RWPE2 (cell line): ENCODE measurements around the gene GCC2.

Experiments
- ATAC-seq: fragments of 200-7000 bp; cut with Tn5 transposase; 3 replicates; pipeline ENCODE4 v1.9.1; 2021; ENCODE audit warnings: low read depth
- DNase-seq: peaks from one replicate; pipeline ENCODE4 v3.0.0-alpha.2; 2020; ENCODE audit warnings: low spot score
- H3K27ac ChIP-seq: fragments of 450-650 bp; 2 replicates; pipeline ENCODE4 v1.5.1; 2017; ENCODE audit warnings: mild to moderate bottlenecking; ENCODE audit not compliant: poor library complexity, severe bottlenecking
- H3K27me3 ChIP-seq: fragments of 250-450 bp; sonication (Bioruptor Pico); 2 replicates; pipeline ENCODE4 v1.5.1; 2021; ENCODE audit warnings: mild to moderate bottlenecking, moderate library complexity; ENCODE audit not compliant: insufficient read depth, poor library complexity, severe bottlenecking
- H3K36me3 ChIP-seq: fragments of 250-450 bp; sonication (Bioruptor Pico); 2 replicates; pipeline ENCODE4 v1.5.1; 2020; ENCODE audit warnings: low read depth, mild to moderate bottlenecking, moderate library complexity
- H3K4me1 ChIP-seq: fragments of 250-450 bp; sonication (Bioruptor Pico); 2 replicates; pipeline ENCODE4 v1.5.1; 2021; ENCODE audit warnings: mild to moderate bottlenecking, moderate library complexity; ENCODE audit not compliant: insufficient read depth, poor library complexity, severe bottlenecking
- H3K4me3 ChIP-seq: fragments of 250-450 bp; sonication (Bioruptor Pico); 2 replicates; pipeline ENCODE4 v1.5.1; 2021; ENCODE audit warnings: mild to moderate bottlenecking, moderate library complexity; ENCODE audit not compliant: severe bottlenecking
- H3K9me3 ChIP-seq: fragments of 250-450 bp; sonication (Bioruptor Pico); 2 replicates; pipeline ENCODE4 v1.5.1; 2021; ENCODE audit warnings: mild to moderate bottlenecking, moderate library complexity; ENCODE audit not compliant: severe bottlenecking
- CTCF ChIP-seq: fragments of 450-650 bp; IDR thresholded peaks from one replicate; pipeline ENCODE4 v1.5.1; 2017; ENCODE audit warnings: mild to moderate bottlenecking, moderate library complexity; ENCODE audit not compliant: poor library complexity, severe bottlenecking

The GCC2 gene

GRCh38 chr2:108448678-108449409 lies at the start of gene GCC2:
Gene GCC2, plus strand, starts transcription at chr2:108449206. Its CDS starts 69 bp downstream, at chr2:108449275.
- peak; percentile 92 for ATAC-seq

GRCh38 chr2:108399479-108399878 lies 49.5 kb upstream of the GCC2 start:
- Histone ChIP-seq H3K4me3 (no peak overlapping the region), H3K27me3 (no peaks in the 10 kb centered on the region), H3K9me3 (no peaks in the 10 kb centered on the region), H3K27ac (no peak overlapping the region), H3K36me3 (no peaks in the 10 kb centered on the region), H3K4me1 (no peaks in the 10 kb centered on the region)
- no peak for TF ChIP-seq CTCF
- ATAC-seq (no peak), DNase-seq (no peak)

More at GRCh38 chr2:108448678-108449409, at the start of gene GCC2:
- Histone ChIP-seq H3K4me3 (peak within 1 kb of the TSS; percentile 74), H3K27ac (peak within 1 kb of the TSS; percentile 64), H3K4me1 (peaks cover 3% of the 10 kb centered on the region), H3K9me3 (no peaks in the 10 kb centered on the region), H3K36me3 (peaks cover 39% of the 10 kb centered on the region), H3K27me3 (no peaks in the 10 kb centered on the region)
- TF ChIP-seq CTCF = no peak
- peak; percentile 94 for DNase-seq

GRCh38 chr2:108401800-108402199 lies 47.2 kb upstream of the GCC2 start:
- TF ChIP-seq CTCF = no peak
- DNase-seq = no peak
- no peak for ATAC-seq
- Histone ChIP-seq H3K36me3 (no peaks in the 10 kb centered on the region), H3K27me3 (no peaks in the 10 kb centered on the region), H3K9me3 (peaks cover 5% of the 10 kb centered on the region), H3K27ac (no peak overlapping the region), H3K4me3 (no peak overlapping the region), H3K4me1 (no peaks in the 10 kb centered on the region)

GRCh38 chr2:108403494-108403893 lies 45.5 kb upstream of the GCC2 start:
- H3K4me3 ChIP-seq = no peak overlapping the region
- DNase-seq = no peak
- no peaks in the 10 kb centered on the region for H3K36me3 ChIP-seq
- peaks cover 5% of the 10 kb centered on the region for H3K9me3 ChIP-seq
- H3K27ac ChIP-seq = no peak overlapping the region
- no peak for ATAC-seq
- no peaks in the 10 kb centered on the region for H3K27me3 ChIP-seq
- no peaks in the 10 kb centered on the region for H3K4me1 ChIP-seq
- no peak for TF ChIP-seq CTCF

- no peak for TF ChIP-seq CTCF
- H3K27me3 ChIP-seq = no peaks in the 10 kb centered on the region
- H3K9me3 ChIP-seq = peaks cover 5% of the 10 kb centered on the region
- H3K27ac ChIP-seq = no peak overlapping the region
- no peaks in the 10 kb centered on the region for H3K4me1 ChIP-seq
- H3K4me3 ChIP-seq = no peak overlapping the region
- DNase-seq (no peak), ATAC-seq (no peak)
- no peaks in the 10 kb centered on the region for H3K36me3 ChIP-seq
These were observed 44.1 kb upstream of the GCC2 start for GRCh38 chr2:108404784-108405397.
